ENCODE measurements around the gene LIME1. TPM values are rescaled to one million over a fixed set of nuclear protein-coding genes. Genes with fewer than 3 reads are reported as not detected.

The LIME1 gene
- total RNA-seq, 1 experiment from 2014 or later = 13.5 TPM

GRCh38 chr20:63756648-63756991, 20.2 kb downstream of the LIME1 start:
- H3K27ac Mint-ChIP-seq = peak overlapping the region in 1 of 3 experiments; percentile 55; a peak in 2 of 7 replicates
- H3K36me3 Mint-ChIP-seq (ENCODE audit: insufficient read depth in 1 of 3, low read depth in 3 of 3) = peaks cover 0 to 12% (median 2%) of the 10 kb centered on the region in 3 experiments; a peak in 5 of 7 replicates

More at GRCh38 chr20:63756648-63756991, 20.2 kb downstream of the LIME1 start:
- no peaks in the 10 kb centered on the region for H3K9me3 ChIP-seq (ENCODE audit: control insufficient read depth, low read depth, low read length)
- no CpG with 5 or more reads among the region's 8 CpGs for WGBS (ENCODE audit: extremely low coverage, insufficient read length, low lambda C conversion rate)
- Mint-ChIP-seq H3K9me3 (no peaks in the 10 kb centered on the region), H3K27me3 (ENCODE audit: low read depth) (no peaks in the 10 kb centered on the region), H3K4me1 (peaks cover 11 to 19% of the 10 kb centered on the region in 2 experiments), H3K4me3 (no peak overlapping the region)
- H3K9ac ChIP-seq (ENCODE audit: extremely low read depth, insufficient read length, low read length) = no peak overlapping the region
- H2BK12ac ChIP-seq (ENCODE audit: insufficient read length, low read depth, low read length) = no peak overlapping the region
- H3K23ac ChIP-seq (ENCODE audit: insufficient read length, low read depth, low read length) = no peak overlapping the region
- no peak for DNase-seq
- no peak overlapping the region for H2BK20ac ChIP-seq (ENCODE audit: low read depth, low read length, poor library complexity, severe bottlenecking)
- H3K23me2 ChIP-seq (ENCODE audit: insufficient read length, low read depth, low read length, poor library complexity, severe bottlenecking) = no peaks in the 10 kb centered on the region
- H4K91ac ChIP-seq (ENCODE audit: insufficient read length, low read depth, low read length) = no peak overlapping the region
- H3K79me1 ChIP-seq (ENCODE audit: insufficient read depth, low read depth, low read length, poor library complexity, severe bottlenecking) = no peaks in the 10 kb centered on the region
- H3T11ph ChIP-seq (ENCODE audit: low read length) = no peak overlapping the region
- no peak overlapping the region for H2AFZ ChIP-seq (ENCODE audit: low read length)
- no peak overlapping the region for H3K27ac ChIP-seq (ENCODE audit: insufficient read length, low read depth, low read length)
- no peaks in the 10 kb centered on the region; the same call in 1 of the 2 replicates for H3K4me1 ChIP-seq (ENCODE audit: insufficient read depth, low read length)
- H4K5ac ChIP-seq (ENCODE audit: insufficient read length, low read depth, low read length) = no peak overlapping the region
- no peak overlapping the region for H3K14ac ChIP-seq (ENCODE audit: insufficient read depth, low read length)
- no peak overlapping the region for H3K4ac ChIP-seq (ENCODE audit: low read depth, low read length)
- H2AK5ac ChIP-seq (ENCODE audit: insufficient read length, low read length) = no peak overlapping the region
- no peak for TF ChIP-seq CTCF (conservative IDR thresholded peaks at IDR 0.05)
- H2BK15ac ChIP-seq (ENCODE audit: low read depth, low read length) = no peak overlapping the region
- H2BK120ac ChIP-seq (ENCODE audit: low read depth, low read length, poor library complexity, severe bottlenecking) = no peak overlapping the region
- no peak overlapping the region for H3K56ac ChIP-seq (ENCODE audit: insufficient read length, low read depth, low read length)
- H3K27me3 ChIP-seq (ENCODE audit: insufficient read depth, low read length) = no peaks in the 10 kb centered on the region
- H3K18ac ChIP-seq (ENCODE audit: insufficient read length, low read depth, low read length) = no peak overlapping the region
- H3K4me2 ChIP-seq (ENCODE audit: insufficient read depth, insufficient read length, low read length) = no peak overlapping the region
- H4K20me1 ChIP-seq (ENCODE audit: control insufficient read depth, insufficient read depth, insufficient read length) = no peaks in the 10 kb centered on the region
- no peak overlapping the region for H2BK5ac ChIP-seq (ENCODE audit: insufficient read length, low read length)
- H3K79me2 ChIP-seq (ENCODE audit: insufficient read depth, low read length) = no peaks in the 10 kb centered on the region
- no peak overlapping the region for H4K8ac ChIP-seq (replicated peaks; ENCODE audit: insufficient read length, low read depth, low read length)
